C4-2B (cell line): ENCODE data around the gene GRK3.

Source experiments
- CTCF ChIP-seq: fragments of 450-650 bp; conservative IDR thresholded peaks from 2 replicates; pipeline ENCODE4 v1.5.1; 2017; ENCODE audit warnings: mild to moderate bottlenecking
- ZFX ChIP-seq: fragments of 450-650 bp; IDR thresholded peaks from 2 replicates; pipeline ENCODE4 v1.6.1; 2017

GRCh38 chr22:25750569-25751173 lies 186.2 kb downstream of the GRK3 start:
- TF ChIP-seq CTCF = no peak
- TF ChIP-seq ZFX = no peak
